Measurements from ENCODE around the gene FARP1. TPM values are rescaled to one million over a fixed set of nuclear protein-coding genes. Genes with fewer than 3 reads are reported as not detected.
A peak's percentile ranks its signal among the peaks of the same experiment; 100 is the strongest.

The FARP1 gene
- total RNA-seq, 1 experiment from 2014 or later, result 96.6 TPM

GRCh38 chr13:98162935-98163334, 20.0 kb downstream of the FARP1 start:
- CTCF ChIA-PET, result no interaction called here
- ATAC-seq (no peak), DNase-seq (ENCODE audit: low spot score) (no peak)
- no peak overlapping the region for H3K27ac Mint-ChIP-seq
- no peak for TF ChIP-seq ZNF396 (CRISPR knock-in tag; IDR thresholded peaks at IDR 0.05; ENCODE audit: borderline replicate concordance)
- TF ChIP-seq GTF2I (CRISPR knock-in tag; conservative IDR thresholded peaks at IDR 0.05), result no peak
- TF ChIP-seq ZBTB43 (CRISPR knock-in tag; IDR thresholded peaks at IDR 0.05), result no peak
- TF ChIP-seq ATF2 (CRISPR knock-in tag; IDR thresholded peaks at IDR 0.05; ENCODE audit: borderline replicate concordance, low read depth), result no peak
- no peak for TF ChIP-seq MXD4 (CRISPR knock-in tag; IDR thresholded peaks at IDR 0.05; ENCODE audit: borderline replicate concordance)
- TF ChIP-seq ZMAT4 (CRISPR knock-in tag; IDR thresholded peaks at IDR 0.05), result no peak
- no peak for TF ChIP-seq ETV6 (CRISPR knock-in tag; IDR thresholded peaks at IDR 0.05)
- no peak for TF ChIP-seq CBFB (CRISPR knock-in tag; IDR thresholded peaks at IDR 0.05; ENCODE audit: low read depth)
- TF ChIP-seq STAT6 (CRISPR knock-in tag; conservative IDR thresholded peaks at IDR 0.05; ENCODE audit: low read depth), result no peak
- no peak for TF ChIP-seq SMAD4 (CRISPR knock-in tag; IDR thresholded peaks at IDR 0.05)
- no peak for TF ChIP-seq SP1 (CRISPR knock-in tag; conservative IDR thresholded peaks at IDR 0.05)
- no peak for TF ChIP-seq CREM (CRISPR knock-in tag; IDR thresholded peaks at IDR 0.05)
- no peak for TF ChIP-seq KAT7 (CRISPR knock-in tag; IDR thresholded peaks at IDR 0.05; ENCODE audit: borderline replicate concordance)
- no peak overlapping the region for H3K4me3 Mint-ChIP-seq
- no peaks in the 10 kb centered on the region for H3K36me3 Mint-ChIP-seq
- POLR2A ChIA-PET, result no interaction called here
- H3K4me1 Mint-ChIP-seq, result peaks cover 37% of the 10 kb centered on the region
- H3K9me3 Mint-ChIP-seq, result no peaks in the 10 kb centered on the region
- H3K27me3 Mint-ChIP-seq (ENCODE audit: low read depth), result no peaks in the 10 kb centered on the region

GRCh38 chr13:98169331-98169730, 26.4 kb downstream of the FARP1 start:
- Mint-ChIP-seq H3K27ac (0 out of 2 replicates have a peak overlapping the region, but pooled peaks have one; percentile 15), H3K36me3 (no peaks in the 10 kb centered on the region), H3K9me3 (no peaks in the 10 kb centered on the region), H3K4me1 (peaks cover 56% of the 10 kb centered on the region), H3K27me3 (ENCODE audit: low read depth) (no peaks in the 10 kb centered on the region), H3K4me3 (no peak overlapping the region)
- TF ChIP-seq NR1H2 (CRISPR knock-in tag; IDR thresholded peaks at IDR 0.05) (no peak), MAX (CRISPR knock-in tag; IDR thresholded peaks at IDR 0.05) (no peak)
- CTCF ChIA-PET, result interaction anchor here (1.4 kb wide), 1 partner anchor 181 kb away, joined by 3 read pairs; no protein-coding TSS in a partner anchor
- ATAC-seq (no peak), DNase-seq (ENCODE audit: low spot score) (no peak)
- POLR2A ChIA-PET, result no interaction called here

GRCh38 chr13:98171900-98172589, 29.2 kb downstream of the FARP1 start:
- no peaks in the 10 kb centered on the region for H3K27me3 Mint-ChIP-seq (ENCODE audit: low read depth)
- TF ChIP-seq JUN (CRISPR knock-in tag; IDR thresholded peaks at IDR 0.05) (no peak), MLX (CRISPR knock-in tag; IDR thresholded peaks at IDR 0.05) (no peak), ATF6 (CRISPR knock-in tag; IDR thresholded peaks at IDR 0.05) (no peak), ZNF317 (CRISPR knock-in tag; IDR thresholded peaks at IDR 0.05; ENCODE audit: borderline replicate concordance, low read depth) (no peak), TEAD1 (CRISPR knock-in tag; IDR thresholded peaks at IDR 0.05) (no peak)
- H3K36me3 Mint-ChIP-seq, result no peaks in the 10 kb centered on the region
- peak overlapping the region; percentile 78 for H3K27ac Mint-ChIP-seq
- peak; percentile 26 for ATAC-seq
- H3K4me3 Mint-ChIP-seq, result peak overlapping the region; percentile 7
- no peak for DNase-seq (ENCODE audit: low spot score)
- no peaks in the 10 kb centered on the region for H3K9me3 Mint-ChIP-seq
- ChIA-PET CTCF (interaction anchor here (1.7 kb wide), 1 partner anchor 259 kb away, joined by 5 read pairs; no protein-coding TSS in a partner anchor), POLR2A (interaction anchor here (1.7 kb wide), 1 partner anchor 28 kb away, joined by 4 read pairs; no protein-coding TSS in a partner anchor)
- peaks cover 61% of the 10 kb centered on the region for H3K4me1 Mint-ChIP-seq

Data from WTC11 (cell line).